GM23338 (cell line): ENCODE data around the gene NEK6. TPM values are rescaled to one million over a fixed set of nuclear protein-coding genes. Genes with fewer than 3 reads are reported as not detected.

Experiments
- ATAC-seq: fragments of 200-7000 bp; cut with Tn5 transposase; 3 replicates; pipeline ENCODE4 v1.9.1; 2020
- DNase-seq: peaks from one replicate; pipeline ENCODE4 v3.0.0-alpha.2; 2015; ENCODE audit warnings: low spot score
- H2AFZ ChIP-seq: fragments of 200-600 bp; sonication (generic); 2 replicates; pipeline ENCODE4 v1.8.0; 2016; ENCODE audit warnings: antibody characterized with exemption, mild to moderate bottlenecking, moderate library complexity
- H3F3A ChIP-seq: fragments of 200-600 bp; sonication (generic); replicated peaks from 2 replicates; pipeline ENCODE4 v1.8.0; 2017; ENCODE audit warnings: antibody characterized with exemption, mixed run types, low read depth
- H3K27ac ChIP-seq: fragments of 200-600 bp; sonication (generic); 2 replicates; pipeline ENCODE4 v1.6.1; 2016; ENCODE audit warnings: low read depth
- H3K27me3 ChIP-seq: fragments of 200-600 bp; sonication (generic); 2 replicates; pipeline ENCODE4 v1.8.0; 2016; ENCODE audit warnings: mild to moderate bottlenecking, mixed run types, moderate library complexity; ENCODE audit not compliant: insufficient read depth
- H3K36me3 ChIP-seq: fragments of 200-600 bp; sonication (generic); 2 replicates; pipeline ENCODE4 v1.8.0; 2016; ENCODE audit warnings: mild to moderate bottlenecking; ENCODE audit not compliant: insufficient read depth
- H3K4me1 ChIP-seq: fragments of 200-600 bp; sonication (generic); 2 replicates; pipeline ENCODE4 v1.8.0; 2016; ENCODE audit warnings: mild to moderate bottlenecking, moderate library complexity; ENCODE audit not compliant: insufficient read depth
- H3K4me2 ChIP-seq: fragments of 200-600 bp; sonication (generic); 2 replicates; pipeline ENCODE4 v1.7.1; 2017; ENCODE audit warnings: mixed run types
- H3K4me3 ChIP-seq: fragments of 200-600 bp; sonication (generic); 2 replicates; pipeline ENCODE4 v1.6.1; 2016; ENCODE audit warnings: mixed run types
- H3K79me2 ChIP-seq: fragments of 200-600 bp; sonication (generic); replicated peaks from 2 replicates; pipeline ENCODE4 v1.8.0; 2017; ENCODE audit warnings: mild to moderate bottlenecking; ENCODE audit not compliant: insufficient read depth
- H3K9me2 ChIP-seq: fragments of 200-600 bp; sonication (generic); 2 replicates; pipeline ENCODE4 v1.8.0; 2017; ENCODE audit not compliant: insufficient read depth
- H4K20me1 ChIP-seq: fragments of 200-600 bp; sonication (generic); replicated peaks from 2 replicates; pipeline ENCODE4 v1.8.0; 2017; ENCODE audit warnings: mild to moderate bottlenecking; ENCODE audit not compliant: insufficient read depth
- H3K27ac Mint-ChIP-seq: 2 replicates; pipeline ENCODE4 v1.8.0; 2020; ENCODE audit warnings: inconsistent platforms, mild to moderate bottlenecking, moderate library complexity, mixed read lengths
- H3K27me3 Mint-ChIP-seq: 3 replicates; pipeline ENCODE4 v1.8.0; 2022; ENCODE audit warnings: low read depth, mild to moderate bottlenecking, moderate library complexity, mixed read lengths, inconsistent platforms; ENCODE audit not compliant: insufficient read depth, poor library complexity
- H3K36me3 Mint-ChIP-seq: 3 replicates; pipeline ENCODE4 v1.8.0; 2021; ENCODE audit warnings: low read depth, mild to moderate bottlenecking, inconsistent platforms, moderate library complexity, mixed read lengths
- H3K4me1 Mint-ChIP-seq: 3 replicates; pipeline ENCODE4 v1.8.0; 2020; ENCODE audit warnings: mild to moderate bottlenecking, inconsistent platforms, mixed read lengths
- H3K4me3 Mint-ChIP-seq: 3 replicates; pipeline ENCODE4 v1.8.0; 2021; ENCODE audit warnings: moderate library complexity, mild to moderate bottlenecking, inconsistent platforms, mixed read lengths
- H3K9me3 Mint-ChIP-seq: 3 replicates; pipeline ENCODE4 v1.8.0; 2020; ENCODE audit warnings: moderate library complexity, mild to moderate bottlenecking, inconsistent platforms, mixed read lengths
- EZH2phosphoT487 ChIP-seq: fragments of 200-600 bp; sonication (generic); IDR thresholded peaks from one replicate; pipeline ENCODE4 v1.8.1; 2018; ENCODE audit warnings: antibody characterized with exemption; ENCODE audit not compliant: unreplicated experiment
- JUNB ChIP-seq: IDR thresholded peaks from one replicate; pipeline ENCODE4 v1.6.1; 2016; ENCODE audit warnings: antibody characterized with exemption; ENCODE audit not compliant: unreplicated experiment
- ZNF114 ChIP-seq: fragments of 250-450 bp; sonication (Bioruptor Pico); IDR thresholded peaks from 2 replicates; pipeline ENCODE4 v1.5.0; 2020; ENCODE audit warnings: mild to moderate bottlenecking, moderate library complexity
- polyA plus RNA-seq: library from polyadenylated mRNA; unstranded; fragments of >200 nt; fragmentation: Nextera tagmentation; extraction: Ambion mirVana; gene quantifications from 2 replicates; pipeline ENCODE4 v1.2.1, GENCODE V29; 2016
- total RNA-seq: library from RNA; depleted of rRNA; stranded (reverse); fragments of >200 nt; shearing (Covaris generic); gene quantifications from 2 replicates; pipeline ENCODE4 v1.2.3, GENCODE V29; 2014
- TF ChIP-seq, protein P1 (sequence below): fragments of 250-450 bp; sonication (Bioruptor Pico); IDR thresholded peaks from 2 replicates; pipeline ENCODE4 v1.5.0; 2020; ENCODE audit warnings: mild to moderate bottlenecking, moderate library complexity
- TF ChIP-seq, protein P2 (sequence below): IDR thresholded peaks from one replicate; pipeline ENCODE4 v1.6.1; 2018; ENCODE audit warnings: antibody characterized with exemption; ENCODE audit not compliant: unreplicated experiment

NEK6 gene
- total and polyA plus RNA-seq, 2 experiments from 2014 or later = 8.1 to 11.2 TPM

DNA sequence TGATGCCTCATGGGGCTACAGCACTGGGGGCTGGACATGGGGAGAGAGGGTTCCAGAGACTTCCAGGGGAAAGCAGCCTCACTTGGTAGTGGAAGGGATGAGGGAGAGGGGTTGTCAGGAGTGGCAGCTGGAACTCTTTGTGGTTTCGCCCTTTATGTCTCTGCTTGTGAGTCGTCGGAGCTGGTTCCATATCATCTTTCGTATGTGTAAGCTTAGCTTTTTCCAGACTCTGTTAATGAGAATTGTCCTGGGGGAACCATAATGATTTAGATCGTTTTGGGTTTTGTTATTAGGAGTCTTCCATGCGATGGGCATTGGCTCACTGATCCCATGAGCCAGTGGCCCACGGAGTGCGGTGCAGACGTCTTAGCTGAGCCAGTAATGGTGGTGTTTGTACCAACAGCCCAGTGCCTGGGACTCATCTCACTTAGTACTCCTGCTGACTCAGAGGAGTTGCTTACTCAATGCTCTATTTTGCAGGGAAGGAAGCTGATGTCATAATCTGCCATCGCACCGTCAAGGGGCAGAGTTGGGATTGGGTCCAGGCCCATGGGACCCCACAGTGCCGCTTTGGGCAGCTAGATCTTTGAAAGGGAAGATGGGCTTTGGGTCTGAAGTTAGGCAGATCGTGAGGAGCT lies 48.5 kb downstream of the NEK6 start (continued):
- TF ChIP-seq, protein P1, sequence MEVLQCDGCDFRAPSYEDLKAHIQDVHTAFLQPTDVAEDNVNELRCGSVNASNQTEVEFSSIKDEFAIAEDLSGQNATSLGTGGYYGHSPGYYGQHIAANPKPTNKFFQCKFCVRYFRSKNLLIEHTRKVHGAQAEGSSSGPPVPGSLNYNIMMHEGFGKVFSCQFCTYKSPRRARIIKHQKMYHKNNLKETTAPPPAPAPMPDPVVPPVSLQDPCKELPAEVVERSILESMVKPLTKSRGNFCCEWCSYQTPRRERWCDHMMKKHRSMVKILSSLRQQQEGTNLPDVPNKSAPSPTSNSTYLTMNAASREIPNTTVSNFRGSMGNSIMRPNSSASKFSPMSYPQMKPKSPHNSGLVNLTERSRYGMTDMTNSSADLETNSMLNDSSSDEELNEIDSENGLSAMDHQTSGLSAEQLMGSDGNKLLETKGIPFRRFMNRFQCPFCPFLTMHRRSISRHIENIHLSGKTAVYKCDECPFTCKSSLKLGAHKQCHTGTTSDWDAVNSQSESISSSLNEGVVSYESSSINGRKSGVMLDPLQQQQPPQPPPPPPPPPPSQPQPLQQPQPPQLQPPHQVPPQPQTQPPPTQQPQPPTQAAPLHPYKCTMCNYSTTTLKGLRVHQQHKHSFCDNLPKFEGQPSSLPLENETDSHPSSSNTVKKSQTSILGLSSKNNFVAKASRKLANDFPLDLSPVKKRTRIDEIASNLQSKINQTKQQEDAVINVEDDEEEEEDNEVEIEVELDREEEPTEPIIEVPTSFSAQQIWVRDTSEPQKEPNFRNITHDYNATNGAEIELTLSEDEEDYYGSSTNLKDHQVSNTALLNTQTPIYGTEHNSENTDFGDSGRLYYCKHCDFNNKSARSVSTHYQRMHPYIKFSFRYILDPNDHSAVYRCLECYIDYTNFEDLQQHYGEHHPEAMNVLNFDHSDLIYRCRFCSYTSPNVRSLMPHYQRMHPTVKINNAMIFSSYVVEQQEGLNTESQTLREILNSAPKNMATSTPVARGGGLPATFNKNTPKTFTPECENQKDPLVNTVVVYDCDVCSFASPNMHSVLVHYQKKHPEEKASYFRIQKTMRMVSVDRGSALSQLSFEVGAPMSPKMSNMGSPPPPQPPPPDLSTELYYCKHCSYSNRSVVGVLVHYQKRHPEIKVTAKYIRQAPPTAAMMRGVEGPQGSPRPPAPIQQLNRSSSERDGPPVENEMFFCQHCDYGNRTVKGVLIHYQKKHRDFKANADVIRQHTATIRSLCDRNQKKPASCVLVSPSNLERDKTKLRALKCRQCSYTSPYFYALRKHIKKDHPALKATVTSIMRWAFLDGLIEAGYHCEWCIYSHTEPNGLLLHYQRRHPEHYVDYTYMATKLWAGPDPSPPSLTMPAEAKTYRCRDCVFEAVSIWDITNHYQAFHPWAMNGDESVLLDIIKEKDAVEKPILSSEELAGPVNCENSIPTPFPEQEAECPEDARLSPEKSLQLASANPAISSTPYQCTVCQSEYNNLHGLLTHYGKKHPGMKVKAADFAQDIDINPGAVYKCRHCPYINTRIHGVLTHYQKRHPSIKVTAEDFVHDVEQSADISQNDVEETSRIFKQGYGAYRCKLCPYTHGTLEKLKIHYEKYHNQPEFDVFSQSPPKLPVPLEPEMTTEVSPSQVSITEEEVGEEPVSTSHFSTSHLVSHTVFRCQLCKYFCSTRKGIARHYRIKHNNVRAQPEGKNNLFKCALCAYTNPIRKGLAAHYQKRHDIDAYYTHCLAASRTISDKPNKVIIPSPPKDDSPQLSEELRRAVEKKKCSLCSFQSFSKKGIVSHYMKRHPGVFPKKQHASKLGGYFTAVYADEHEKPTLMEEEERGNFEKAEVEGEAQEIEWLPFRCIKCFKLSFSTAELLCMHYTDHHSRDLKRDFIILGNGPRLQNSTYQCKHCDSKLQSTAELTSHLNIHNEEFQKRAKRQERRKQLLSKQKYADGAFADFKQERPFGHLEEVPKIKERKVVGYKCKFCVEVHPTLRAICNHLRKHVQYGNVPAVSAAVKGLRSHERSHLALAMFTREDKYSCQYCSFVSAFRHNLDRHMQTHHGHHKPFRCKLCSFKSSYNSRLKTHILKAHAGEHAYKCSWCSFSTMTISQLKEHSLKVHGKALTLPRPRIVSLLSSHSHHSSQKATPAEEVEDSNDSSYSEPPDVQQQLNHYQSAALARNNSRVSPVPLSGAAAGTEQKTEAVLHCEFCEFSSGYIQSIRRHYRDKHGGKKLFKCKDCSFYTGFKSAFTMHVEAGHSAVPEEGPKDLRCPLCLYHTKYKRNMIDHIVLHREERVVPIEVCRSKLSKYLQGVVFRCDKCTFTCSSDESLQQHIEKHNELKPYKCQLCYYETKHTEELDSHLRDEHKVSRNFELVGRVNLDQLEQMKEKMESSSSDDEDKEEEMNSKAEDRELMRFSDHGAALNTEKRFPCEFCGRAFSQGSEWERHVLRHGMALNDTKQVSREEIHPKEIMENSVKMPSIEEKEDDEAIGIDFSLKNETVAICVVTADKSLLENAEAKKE (CRISPR knock-in tag) = no peak
- TF ChIP-seq ZNF114 (CRISPR knock-in tag) (no peak), JUNB (no peak), EZH2phosphoT487 (no peak)

DNA sequence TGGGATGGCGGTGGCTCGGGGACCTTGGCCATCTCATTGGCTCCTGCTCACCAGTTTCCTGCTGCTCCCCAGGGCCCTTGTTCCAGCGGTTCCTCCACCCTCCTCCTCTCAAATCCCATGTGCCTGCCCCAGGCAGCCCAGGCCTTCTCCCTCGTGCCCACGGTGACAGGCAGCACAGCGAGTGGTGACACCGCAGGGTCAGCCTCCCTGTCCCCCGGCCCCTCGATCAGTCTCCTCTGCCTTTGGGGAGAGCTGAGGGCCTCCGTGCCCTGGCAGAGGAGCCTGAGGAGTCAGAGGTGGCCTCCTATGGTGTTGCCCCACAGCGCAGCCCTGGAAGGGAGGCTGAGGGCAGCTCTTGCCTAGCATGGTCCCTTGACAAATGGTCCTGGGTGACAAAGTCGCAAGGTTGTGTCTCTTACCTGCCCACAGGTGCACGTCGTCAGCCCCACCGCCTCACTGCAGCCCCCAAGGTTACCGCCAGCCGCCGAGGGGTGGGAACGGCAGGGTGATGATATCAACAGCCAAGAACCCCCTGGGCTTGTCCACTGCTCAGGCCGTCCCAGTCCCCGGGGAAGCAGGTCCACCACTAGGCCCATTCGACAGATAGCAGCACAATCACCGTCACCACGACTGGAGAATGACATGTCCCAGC lies 49.8 kb downstream of the NEK6 start:
- Histone ChIP-seq H3F3A (no peaks in the 10 kb centered on the region), H3K4me2 (no peak overlapping the region), H3K9me2 (no peaks in the 10 kb centered on the region), H3K27ac (no peak overlapping the region), H3K79me2 (no peaks in the 10 kb centered on the region), H3K36me3 (no peaks in the 10 kb centered on the region), H3K4me1 (no peaks in the 10 kb centered on the region), H3K27me3 (no peaks in the 10 kb centered on the region), H3K4me3 (no peak overlapping the region), H2AFZ (no peak overlapping the region), H4K20me1 (no peaks in the 10 kb centered on the region)
- H3K9me3 Mint-ChIP-seq = no peaks in the 10 kb centered on the region; the same call in 2 of the 3 replicates
- H3K4me3 Mint-ChIP-seq = no peak overlapping the region
- no peak overlapping the region for H3K27ac Mint-ChIP-seq
- no peak for ATAC-seq
- H3K27me3 Mint-ChIP-seq = peaks cover 6% of the 10 kb centered on the region
- H3K36me3 Mint-ChIP-seq = no peaks in the 10 kb centered on the region
- DNase-seq = no peak
- H3K4me1 Mint-ChIP-seq = no peaks in the 10 kb centered on the region; the same call in 2 of the 3 replicates
- TF ChIP-seq, protein P2, sequence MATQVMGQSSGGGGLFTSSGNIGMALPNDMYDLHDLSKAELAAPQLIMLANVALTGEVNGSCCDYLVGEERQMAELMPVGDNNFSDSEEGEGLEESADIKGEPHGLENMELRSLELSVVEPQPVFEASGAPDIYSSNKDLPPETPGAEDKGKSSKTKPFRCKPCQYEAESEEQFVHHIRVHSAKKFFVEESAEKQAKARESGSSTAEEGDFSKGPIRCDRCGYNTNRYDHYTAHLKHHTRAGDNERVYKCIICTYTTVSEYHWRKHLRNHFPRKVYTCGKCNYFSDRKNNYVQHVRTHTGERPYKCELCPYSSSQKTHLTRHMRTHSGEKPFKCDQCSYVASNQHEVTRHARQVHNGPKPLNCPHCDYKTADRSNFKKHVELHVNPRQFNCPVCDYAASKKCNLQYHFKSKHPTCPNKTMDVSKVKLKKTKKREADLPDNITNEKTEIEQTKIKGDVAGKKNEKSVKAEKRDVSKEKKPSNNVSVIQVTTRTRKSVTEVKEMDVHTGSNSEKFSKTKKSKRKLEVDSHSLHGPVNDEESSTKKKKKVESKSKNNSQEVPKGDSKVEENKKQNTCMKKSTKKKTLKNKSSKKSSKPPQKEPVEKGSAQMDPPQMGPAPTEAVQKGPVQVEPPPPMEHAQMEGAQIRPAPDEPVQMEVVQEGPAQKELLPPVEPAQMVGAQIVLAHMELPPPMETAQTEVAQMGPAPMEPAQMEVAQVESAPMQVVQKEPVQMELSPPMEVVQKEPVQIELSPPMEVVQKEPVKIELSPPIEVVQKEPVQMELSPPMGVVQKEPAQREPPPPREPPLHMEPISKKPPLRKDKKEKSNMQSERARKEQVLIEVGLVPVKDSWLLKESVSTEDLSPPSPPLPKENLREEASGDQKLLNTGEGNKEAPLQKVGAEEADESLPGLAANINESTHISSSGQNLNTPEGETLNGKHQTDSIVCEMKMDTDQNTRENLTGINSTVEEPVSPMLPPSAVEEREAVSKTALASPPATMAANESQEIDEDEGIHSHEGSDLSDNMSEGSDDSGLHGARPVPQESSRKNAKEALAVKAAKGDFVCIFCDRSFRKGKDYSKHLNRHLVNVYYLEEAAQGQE = no peak
- TF ChIP-seq EZH2phosphoT487 = no peak
